PC-9 (cell line): Measurements from ENCODE around the gene PRKCH. TPM values are rescaled to one million over a fixed set of nuclear protein-coding genes. Genes with fewer than 3 reads are reported as not detected.

Experiments
- BruUV-seq: library from RNA; stranded (reverse); fragments of 400-500 nt; replicated peaks from 2 replicates; lab custom pipeline; 2021; lab: Mats Ljungman, UMichigan
- CTCF ChIA-PET: fragments of 300-600 bp; sonication (Branson Sonifier 250); formaldehyde crosslinking; loops from one replicate; lab custom pipeline; 2022; ENCODE audit warnings: antibody characterized with exemption; lab: Charles Lee
- POLR2A ChIA-PET: fragments of 300-600 bp; sonication (Branson Sonifier 250); formaldehyde crosslinking; loops from one replicate; lab custom pipeline; 2022; ENCODE audit warnings: antibody characterized with exemption; ENCODE audit not compliant: unreplicated experiment; lab: Charles Lee
- DNase-seq, 2 experiments: peaks; one replicate each; pipeline versions ENCODE4 v3.0.0 to v3.0.0-alpha.2; 2015 to 2022; ENCODE audit warnings: mixed read lengths in 1 of 2
- H2AFZ ChIP-seq: fragments of 200-600 bp; sonication (generic); 2 replicates; pipeline ENCODE4 v1.8.1; 2017; ENCODE audit warnings: antibody characterized with exemption
- H3F3A ChIP-seq: fragments of 200-600 bp; sonication (generic); 2 replicates; pipeline ENCODE4 v1.8.1; 2017; ENCODE audit warnings: antibody characterized with exemption, mild to moderate bottlenecking, low read depth; ENCODE audit not compliant: insufficient read depth
- H3K27ac ChIP-seq: fragments of 200-600 bp; sonication (generic); 2 replicates; pipeline ENCODE4 v1.6.1; 2016; ENCODE audit warnings: mixed run types
- H3K27me3 ChIP-seq: fragments of 200-600 bp; sonication (generic); 2 replicates; pipeline ENCODE4 v1.6.1; 2016; ENCODE audit warnings: low read depth, mixed run types; ENCODE audit not compliant: insufficient read depth
- H3K36me3 ChIP-seq: fragments of 200-600 bp; sonication (generic); 2 replicates; pipeline ENCODE4 v1.6.1; 2016; ENCODE audit warnings: low read depth, mixed run types
- H3K4me1 ChIP-seq: fragments of 200-600 bp; sonication (generic); replicated peaks from 2 replicates; pipeline ENCODE4 v1.6.1; 2016; ENCODE audit warnings: mixed run types; ENCODE audit not compliant: insufficient read depth
- H3K4me2 ChIP-seq: fragments of 200-600 bp; sonication (generic); 2 replicates; pipeline ENCODE4 v1.6.1; 2017; ENCODE audit warnings: mixed run types
- H3K4me3 ChIP-seq: fragments of 200-600 bp; sonication (generic); 2 replicates; pipeline ENCODE4 v1.6.1; 2016; ENCODE audit warnings: mixed run types
- H3K79me2 ChIP-seq: fragments of 200-600 bp; sonication (generic); 2 replicates; pipeline ENCODE4 v1.6.1; 2017; ENCODE audit warnings: low read depth, mixed run types
- H3K9me2 ChIP-seq: fragments of 200-600 bp; sonication (generic); 2 replicates; pipeline ENCODE4 v1.8.1; 2017; ENCODE audit warnings: mild to moderate bottlenecking; ENCODE audit not compliant: insufficient read depth
- H3K9me3 ChIP-seq: fragments of 200-600 bp; sonication (generic); 2 replicates; pipeline ENCODE4 v1.8.1; 2016; ENCODE audit warnings: low read depth; ENCODE audit not compliant: insufficient read depth
- H4K20me1 ChIP-seq: fragments of 200-600 bp; sonication (generic); 2 replicates; pipeline ENCODE4 v1.8.1; 2017; ENCODE audit not compliant: insufficient read depth
- EZH2 ChIP-seq: fragments of 200-600 bp; sonication (generic); IDR thresholded peaks from 2 replicates; pipeline ENCODE4 v1.8.0; 2017; ENCODE audit warnings: antibody characterized with exemption, low read depth
- intact Hi-C: fragments of 100-400 bp; cut with micrococcal nuclease; formaldehyde crosslinking; loops from one replicate; pipeline ENCODE4 v1.10.0; 2022; ENCODE audit not compliant: unreplicated experiment
- total RNA-seq: library from RNA; stranded (reverse); gene quantifications from 2 replicates; pipeline ENCODE4 v1.2.3, GENCODE V29; 2021
- TF ChIP-seq, protein P1 (sequence below): fragments of 200-600 bp; sonication (generic); conservative IDR thresholded peaks from 2 replicates; pipeline ENCODE4 v1.6.1; 2017; ENCODE audit warnings: mixed run types, antibody characterized with exemption, mild to moderate bottlenecking, moderate library complexity

The PRKCH gene
- total RNA-seq, 1 experiment from 2014 or later: 32.4 TPM

DNA sequence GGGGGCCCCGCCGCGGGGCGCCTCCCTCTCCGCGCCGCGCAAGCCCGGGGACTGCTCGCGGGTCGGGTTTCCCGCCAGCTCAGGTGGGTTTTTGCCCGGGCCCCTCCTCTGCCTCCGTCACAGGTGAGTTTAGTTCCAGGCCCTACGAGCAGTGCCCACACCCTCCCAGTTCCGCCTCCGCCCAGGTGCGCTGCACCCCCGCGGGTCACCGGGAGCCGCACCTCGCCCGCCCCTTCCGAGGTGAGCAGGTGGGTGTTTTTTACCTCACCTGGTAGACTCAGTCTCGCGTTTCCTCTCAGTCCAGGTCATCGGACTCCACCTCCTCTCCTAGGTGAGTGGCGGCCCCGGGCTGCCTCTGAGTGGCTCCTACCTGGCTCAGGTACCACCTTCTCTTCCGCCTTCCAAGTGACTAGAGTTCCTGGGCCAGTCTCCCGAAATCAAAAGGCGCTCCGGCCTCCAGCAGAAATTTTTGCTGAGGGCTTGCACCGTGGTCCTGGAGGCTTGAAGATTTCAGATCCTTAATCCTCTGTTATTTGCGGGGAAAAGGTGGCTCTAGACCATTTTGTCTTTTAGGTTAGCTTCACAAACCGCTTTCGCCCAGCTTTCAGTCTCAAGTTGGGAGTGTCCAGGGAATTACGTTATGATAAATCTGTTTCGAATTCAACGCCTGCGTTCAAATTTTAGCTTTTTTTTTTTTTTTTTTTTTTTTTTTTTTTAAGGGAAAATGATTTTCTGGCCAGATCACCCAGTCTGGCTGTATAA lies 40.0 kb upstream of the PRKCH start, which contains the start of gene TMEM30B:
TSS of gene TMEM30B (minus strand) at position 153 of the 762 bp plus-strand sequence. CDS start 191 bp downstream, outside the sequence.
- peak; percentile 98 for DNase-seq
- peaks cover 46% of the 10 kb centered on the region for H3K79me2 ChIP-seq
- peak within 1 kb of the TSS; percentile 93 for H3K4me3 ChIP-seq
- TF ChIP-seq, protein P1, sequence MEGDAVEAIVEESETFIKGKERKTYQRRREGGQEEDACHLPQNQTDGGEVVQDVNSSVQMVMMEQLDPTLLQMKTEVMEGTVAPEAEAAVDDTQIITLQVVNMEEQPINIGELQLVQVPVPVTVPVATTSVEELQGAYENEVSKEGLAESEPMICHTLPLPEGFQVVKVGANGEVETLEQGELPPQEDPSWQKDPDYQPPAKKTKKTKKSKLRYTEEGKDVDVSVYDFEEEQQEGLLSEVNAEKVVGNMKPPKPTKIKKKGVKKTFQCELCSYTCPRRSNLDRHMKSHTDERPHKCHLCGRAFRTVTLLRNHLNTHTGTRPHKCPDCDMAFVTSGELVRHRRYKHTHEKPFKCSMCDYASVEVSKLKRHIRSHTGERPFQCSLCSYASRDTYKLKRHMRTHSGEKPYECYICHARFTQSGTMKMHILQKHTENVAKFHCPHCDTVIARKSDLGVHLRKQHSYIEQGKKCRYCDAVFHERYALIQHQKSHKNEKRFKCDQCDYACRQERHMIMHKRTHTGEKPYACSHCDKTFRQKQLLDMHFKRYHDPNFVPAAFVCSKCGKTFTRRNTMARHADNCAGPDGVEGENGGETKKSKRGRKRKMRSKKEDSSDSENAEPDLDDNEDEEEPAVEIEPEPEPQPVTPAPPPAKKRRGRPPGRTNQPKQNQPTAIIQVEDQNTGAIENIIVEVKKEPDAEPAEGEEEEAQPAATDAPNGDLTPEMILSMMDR: no peak
- TF ChIP-seq EZH2: no peak
- peak within 1 kb of the TSS; percentile 98 for H3K4me2 ChIP-seq
- H3K4me1 ChIP-seq: peaks cover 48% of the 10 kb centered on the region
- POLR2A ChIA-PET: interaction anchor here (0.5 to 0.6 kb wide), 8 partner anchors 9 to 1056 kb away, joined by 3 to 9 read pairs (median 5); no protein-coding TSS in a partner anchor
- H4K20me1 ChIP-seq: peaks cover 19% of the 10 kb centered on the region
- peak within 1 kb of the TSS; percentile 86 for H3K27ac ChIP-seq
- peaks cover 30% of the 10 kb centered on the region for H3F3A ChIP-seq
- peak within 1 kb of the TSS; percentile 90 for H2AFZ ChIP-seq
- no peaks in the 10 kb centered on the region for H3K36me3 ChIP-seq
- intact Hi-C loops: loop anchor here (5.0 to 10.0 kb wide), 2 partner anchors 927 to 1411 kb away; no protein-coding TSS in a partner anchor
- H3K9me3 ChIP-seq: no peaks in the 10 kb centered on the region
- H3K9me2 ChIP-seq: no peaks in the 10 kb centered on the region
- CTCF ChIA-PET: interaction anchor here (0.6 to 1.8 kb wide), 9 partner anchors 12 to 950 kb away, joined by 3 to 9 read pairs (median 6); partner anchors contain the start of gene PRKCH
- H3K27me3 ChIP-seq: no peaks in the 10 kb centered on the region
- no TSS peak for BruUV-seq

DNA sequence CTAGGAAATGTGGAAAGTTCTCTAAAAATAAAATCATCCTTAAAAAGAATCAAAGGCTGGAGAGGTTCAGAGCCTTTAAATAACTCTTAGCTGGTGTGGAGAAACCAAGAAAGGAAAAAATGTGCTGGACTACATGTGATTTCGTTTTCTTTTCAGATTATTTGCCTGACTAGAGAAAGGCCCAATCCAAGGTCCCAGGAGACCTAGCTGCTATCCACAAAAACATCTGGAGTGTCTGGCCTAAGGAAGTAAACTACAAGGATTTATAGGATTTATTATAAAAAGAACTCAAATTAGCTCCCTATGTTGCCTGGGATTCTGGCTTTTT lies 39.5 kb upstream of the PRKCH start:
- intact Hi-C loops: loop anchor here (5.0 to 10.0 kb wide), 2 partner anchors 927 to 1410 kb away; no protein-coding TSS in a partner anchor
- Histone ChIP-seq H4K20me1 (peaks cover 19% of the 10 kb centered on the region), H3F3A (peaks cover 30% of the 10 kb centered on the region), H3K79me2 (peaks cover 43% of the 10 kb centered on the region), H3K9me3 (no peaks in the 10 kb centered on the region), H2AFZ (peak overlapping the region; percentile 90), H3K4me2 (peak overlapping the region; percentile 98), H3K36me3 (no peaks in the 10 kb centered on the region), H3K4me1 (peaks cover 48% of the 10 kb centered on the region), H3K4me3 (peak overlapping the region; percentile 93), H3K9me2 (no peaks in the 10 kb centered on the region), H3K27ac (peak overlapping the region; percentile 86), H3K27me3 (no peaks in the 10 kb centered on the region)
- DNase-seq: no peak
- POLR2A ChIA-PET: interaction anchor here (0.5 to 0.6 kb wide), 6 partner anchors 8 to 283 kb away, joined by 3 to 5 read pairs (median 4); no protein-coding TSS in a partner anchor
- TSS peak; percentile 97 for BruUV-seq
- CTCF ChIA-PET: interaction anchor here (0.6 to 1.8 kb wide), 9 partner anchors 13 to 950 kb away, joined by 3 to 9 read pairs (median 6); partner anchors contain the start of gene PRKCH
- TF ChIP-seq EZH2: no peak
- TF ChIP-seq, protein P1: no peak

DNA sequence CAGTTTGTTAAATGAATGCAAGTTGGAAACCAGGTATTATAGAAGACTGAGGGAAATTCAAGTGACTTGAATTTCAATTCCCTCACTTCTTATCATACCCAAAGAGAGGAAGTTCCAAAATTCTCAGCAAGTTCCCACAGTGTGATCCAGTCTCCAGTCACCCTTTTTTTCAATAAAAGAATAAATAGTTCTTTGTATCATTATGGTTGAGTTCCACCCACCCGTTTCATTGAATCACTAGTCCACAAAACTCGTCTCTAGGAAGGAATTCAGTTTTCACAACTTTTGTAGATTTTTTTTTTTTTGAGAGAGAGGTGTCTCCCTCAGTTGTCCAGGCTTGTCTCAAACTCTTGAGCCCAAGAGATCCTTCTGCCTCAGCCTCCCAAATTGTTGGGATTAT lies 38.6 kb upstream of the PRKCH start:
- no peaks in the 10 kb centered on the region for H3K36me3 ChIP-seq
- BruUV-seq: no TSS peak
- CTCF ChIA-PET: interaction anchor here (0.6 to 1.8 kb wide), 2 partner anchors 14 to 238 kb away, joined by 4 to 9 read pairs; no protein-coding TSS in a partner anchor
- H3K4me3 ChIP-seq: no peak overlapping the region
- peaks cover 30% of the 10 kb centered on the region for H3F3A ChIP-seq
- POLR2A ChIA-PET: interaction anchor here (0.6 to 1.0 kb wide), 3 partner anchors 12 to 642 kb away, joined by 3 to 4 read pairs (median 4); no protein-coding TSS in a partner anchor
- no peak overlapping the region for H2AFZ ChIP-seq
- peaks cover 19% of the 10 kb centered on the region for H4K20me1 ChIP-seq
- no peaks in the 10 kb centered on the region for H3K27me3 ChIP-seq
- H3K79me2 ChIP-seq: peaks cover 34% of the 10 kb centered on the region
- no peak for DNase-seq
- TF ChIP-seq, protein P1: no peak
- no peak for TF ChIP-seq EZH2
- no peaks in the 10 kb centered on the region for H3K9me2 ChIP-seq
- H3K27ac ChIP-seq: no peak overlapping the region
- peak overlapping the region; percentile 98 for H3K4me2 ChIP-seq
- H3K9me3 ChIP-seq: no peaks in the 10 kb centered on the region
- intact Hi-C loops: loop anchor here (5.0 to 10.0 kb wide), 2 partner anchors 928 to 1410 kb away; no protein-coding TSS in a partner anchor
- H3K4me1 ChIP-seq: peaks cover 40% of the 10 kb centered on the region
